ENCODE results near the gene TCEAL7. TPM values are rescaled to one million over a fixed set of nuclear protein-coding genes. Genes with fewer than 3 reads are reported as not detected.

TCEAL7 gene
- total and polyA plus RNA-seq, 8 donors, result 2.6 to 51.3 (median 11.0) TPM

GRCh38 chrX:103360916-103361315 lies 30.9 kb downstream of the TCEAL7 start:
- Histone ChIP-seq H3K27ac (no peak overlapping the region), H3K4me3 (no peak overlapping the region), H3K9me3 (no peaks in the 10 kb centered on the region), H3K36me3 (no peaks in the 10 kb centered on the region), H3K27me3 (peaks cover 0 to 17% (median 0%) of the 10 kb centered on the region in 3 donors), H3K4me1 (peaks cover 0 to 6% (median 0%) of the 10 kb centered on the region in 4 donors)
- intact Hi-C loops (cut with DNase I; ENCODE audit: low total_unique reads), result no loop called here
- WGBS, 5 donors, result 44 to 72% (median 58%) methylated on average over 2 of the region's 2 CpGs
- DNase-seq, result no peak
- TF ChIP-seq, protein P1, sequence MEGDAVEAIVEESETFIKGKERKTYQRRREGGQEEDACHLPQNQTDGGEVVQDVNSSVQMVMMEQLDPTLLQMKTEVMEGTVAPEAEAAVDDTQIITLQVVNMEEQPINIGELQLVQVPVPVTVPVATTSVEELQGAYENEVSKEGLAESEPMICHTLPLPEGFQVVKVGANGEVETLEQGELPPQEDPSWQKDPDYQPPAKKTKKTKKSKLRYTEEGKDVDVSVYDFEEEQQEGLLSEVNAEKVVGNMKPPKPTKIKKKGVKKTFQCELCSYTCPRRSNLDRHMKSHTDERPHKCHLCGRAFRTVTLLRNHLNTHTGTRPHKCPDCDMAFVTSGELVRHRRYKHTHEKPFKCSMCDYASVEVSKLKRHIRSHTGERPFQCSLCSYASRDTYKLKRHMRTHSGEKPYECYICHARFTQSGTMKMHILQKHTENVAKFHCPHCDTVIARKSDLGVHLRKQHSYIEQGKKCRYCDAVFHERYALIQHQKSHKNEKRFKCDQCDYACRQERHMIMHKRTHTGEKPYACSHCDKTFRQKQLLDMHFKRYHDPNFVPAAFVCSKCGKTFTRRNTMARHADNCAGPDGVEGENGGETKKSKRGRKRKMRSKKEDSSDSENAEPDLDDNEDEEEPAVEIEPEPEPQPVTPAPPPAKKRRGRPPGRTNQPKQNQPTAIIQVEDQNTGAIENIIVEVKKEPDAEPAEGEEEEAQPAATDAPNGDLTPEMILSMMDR (IDR thresholded peaks at IDR 0.05), result no peak
- TF ChIP-seq POLR2A (IDR thresholded peaks at IDR 0.05) (no peak), POLR2AphosphoS5 (IDR thresholded peaks at IDR 0.05) (no peak), EP300 (IDR thresholded peaks at IDR 0.05) (no peak)

- WGBS, 5 donors, result 21 to 53% (median 26%) methylated on average over 1 of the region's 1 CpG
- Histone ChIP-seq H3K4me1 (peaks cover 0 to 6% (median 0%) of the 10 kb centered on the region in 4 donors), H3K36me3 (no peaks in the 10 kb centered on the region), H3K4me3 (no peak overlapping the region), H3K27ac (no peak overlapping the region), H3K9me3 (no peaks in the 10 kb centered on the region), H3K27me3 (peaks cover 0 to 8% (median 0%) of the 10 kb centered on the region in 3 donors)
- no peak for TF ChIP-seq EP300 (IDR thresholded peaks at IDR 0.05)
- TF ChIP-seq POLR2A (IDR thresholded peaks at IDR 0.05), result no peak
- TF ChIP-seq POLR2AphosphoS5 (IDR thresholded peaks at IDR 0.05), result no peak
- TF ChIP-seq, protein P1 (IDR thresholded peaks at IDR 0.05), result no peak
- intact Hi-C loops (cut with DNase I; ENCODE audit: low total_unique reads), result no loop called here
- no peak for DNase-seq
Measured at GRCh38 chrX:103361798-103362197, 31.8 kb downstream of the TCEAL7 start.

GRCh38 chrX:103362474-103362873 lies 32.4 kb downstream of the TCEAL7 start:
- H3K4me3 ChIP-seq, result no peak overlapping the region
- H3K27me3 ChIP-seq, result peaks cover 0 to 4% (median 0%) of the 10 kb centered on the region in 3 donors
- DNase-seq, result no peak
- no peaks in the 10 kb centered on the region for H3K9me3 ChIP-seq
- H3K4me1 ChIP-seq, result peaks cover 0 to 6% (median 0%) of the 10 kb centered on the region in 4 donors
- WGBS, 5 donors, result 7 to 32% (median 19%) methylated on average over 1 of the region's 1 CpG
- no peaks in the 10 kb centered on the region for H3K36me3 ChIP-seq
- TF ChIP-seq EP300 (IDR thresholded peaks at IDR 0.05) (no peak), POLR2A (IDR thresholded peaks at IDR 0.05) (no peak), POLR2AphosphoS5 (IDR thresholded peaks at IDR 0.05) (no peak)
- TF ChIP-seq, protein P1 (IDR thresholded peaks at IDR 0.05), result no peak
- H3K27ac ChIP-seq, result no peak overlapping the region
- intact Hi-C loops (cut with DNase I; ENCODE audit: low total_unique reads), result no loop called here

GRCh38 chrX:103363046-103363445 lies 33.0 kb downstream of the TCEAL7 start:
- Histone ChIP-seq H3K4me3 (no peak overlapping the region), H3K4me1 (peaks cover 0 to 6% (median 0%) of the 10 kb centered on the region in 4 donors), H3K9me3 (no peaks in the 10 kb centered on the region), H3K36me3 (no peaks in the 10 kb centered on the region), H3K27me3 (peaks cover 0 to 4% (median 0%) of the 10 kb centered on the region in 3 donors), H3K27ac (no peak overlapping the region)
- TF ChIP-seq POLR2AphosphoS5 (IDR thresholded peaks at IDR 0.05) (no peak), EP300 (IDR thresholded peaks at IDR 0.05) (no peak), POLR2A (IDR thresholded peaks at IDR 0.05) (no peak)
- TF ChIP-seq, protein P1 (IDR thresholded peaks at IDR 0.05), result no peak
- no peak for DNase-seq
- intact Hi-C loops (cut with DNase I; ENCODE audit: low total_unique reads), result no loop called here
- 71 to 92% (median 78%) methylated on average over 2 of the region's 2 CpGs for WGBS, 5 donors

All from stomach (tissue), 9 donors.